ENCODE data around the gene FHL1.

Gene FHL1

DNA sequence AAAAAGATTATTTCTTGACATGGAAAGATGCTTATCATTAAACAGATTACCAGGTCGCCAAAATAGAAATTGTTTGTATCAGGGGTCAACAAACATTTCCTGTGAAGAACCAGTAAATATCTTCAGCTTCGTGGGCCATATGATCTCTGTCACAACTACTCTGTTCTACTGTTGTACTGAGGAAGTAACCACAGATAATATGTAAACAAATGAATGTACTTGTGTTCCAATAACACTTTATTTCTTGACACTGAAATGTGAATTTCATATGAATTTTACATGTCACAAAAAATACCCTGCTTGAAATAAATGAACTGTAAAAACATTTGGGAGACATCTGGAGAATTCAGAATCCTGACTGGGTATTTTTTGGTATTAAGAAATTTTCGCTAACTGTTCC, 4.7 kb upstream of the FHL1 start:
- ChIA-PET POLR2A (no interaction called here), CTCF (interaction anchor here (1.2 kb wide), 1 partner anchor 20 kb away, joined by 3 read pairs; no protein-coding TSS in a partner anchor)
- DNase-seq (ENCODE audit: low read depth, low spot score), result no peak

DNA sequence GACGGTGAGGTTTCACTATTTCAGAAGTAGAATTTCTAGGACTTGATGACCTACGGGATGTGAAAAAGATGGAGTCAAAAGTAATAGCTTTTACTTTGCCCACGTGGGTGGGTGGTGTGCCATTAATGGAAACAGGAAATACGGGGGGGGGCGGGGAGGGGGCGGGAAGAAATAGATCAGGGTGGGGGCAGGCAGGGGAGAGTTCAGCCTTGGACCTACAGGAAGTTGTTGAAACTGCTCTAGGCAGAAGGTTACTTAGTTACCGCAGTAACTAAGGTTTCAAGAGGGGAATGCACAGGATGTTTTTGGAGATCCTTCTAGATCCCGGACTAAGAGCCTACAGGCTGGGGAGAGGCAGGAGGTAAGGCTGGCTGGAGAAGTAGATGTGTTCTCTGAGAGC, 3.6 kb upstream of the FHL1 start:
- TF ChIP-seq, protein P1, sequence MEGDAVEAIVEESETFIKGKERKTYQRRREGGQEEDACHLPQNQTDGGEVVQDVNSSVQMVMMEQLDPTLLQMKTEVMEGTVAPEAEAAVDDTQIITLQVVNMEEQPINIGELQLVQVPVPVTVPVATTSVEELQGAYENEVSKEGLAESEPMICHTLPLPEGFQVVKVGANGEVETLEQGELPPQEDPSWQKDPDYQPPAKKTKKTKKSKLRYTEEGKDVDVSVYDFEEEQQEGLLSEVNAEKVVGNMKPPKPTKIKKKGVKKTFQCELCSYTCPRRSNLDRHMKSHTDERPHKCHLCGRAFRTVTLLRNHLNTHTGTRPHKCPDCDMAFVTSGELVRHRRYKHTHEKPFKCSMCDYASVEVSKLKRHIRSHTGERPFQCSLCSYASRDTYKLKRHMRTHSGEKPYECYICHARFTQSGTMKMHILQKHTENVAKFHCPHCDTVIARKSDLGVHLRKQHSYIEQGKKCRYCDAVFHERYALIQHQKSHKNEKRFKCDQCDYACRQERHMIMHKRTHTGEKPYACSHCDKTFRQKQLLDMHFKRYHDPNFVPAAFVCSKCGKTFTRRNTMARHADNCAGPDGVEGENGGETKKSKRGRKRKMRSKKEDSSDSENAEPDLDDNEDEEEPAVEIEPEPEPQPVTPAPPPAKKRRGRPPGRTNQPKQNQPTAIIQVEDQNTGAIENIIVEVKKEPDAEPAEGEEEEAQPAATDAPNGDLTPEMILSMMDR (IDR thresholded peaks at IDR 0.05; ENCODE audit: insufficient read depth, low read length, missing control alignments), result no peak
- H3K4me3 ChIP-seq (ENCODE audit: low read depth, low read length), result no peak overlapping the region
- DNase-seq (ENCODE audit: low read depth, low spot score), result no peak
- POLR2A ChIA-PET, result no interaction called here
- CTCF ChIA-PET, result interaction anchor here (0.8 kb wide), 1 partner anchor 115 kb away, joined by 3 read pairs; no protein-coding TSS in a partner anchor

More for the DNA sequence above, 4.7 kb upstream of the FHL1 start:
- H3K4me3 ChIP-seq (ENCODE audit: low read depth, low read length), result no peak overlapping the region
- TF ChIP-seq, protein P1 (IDR thresholded peaks at IDR 0.05; ENCODE audit: insufficient read depth, low read length, missing control alignments), result no peak

DNA sequence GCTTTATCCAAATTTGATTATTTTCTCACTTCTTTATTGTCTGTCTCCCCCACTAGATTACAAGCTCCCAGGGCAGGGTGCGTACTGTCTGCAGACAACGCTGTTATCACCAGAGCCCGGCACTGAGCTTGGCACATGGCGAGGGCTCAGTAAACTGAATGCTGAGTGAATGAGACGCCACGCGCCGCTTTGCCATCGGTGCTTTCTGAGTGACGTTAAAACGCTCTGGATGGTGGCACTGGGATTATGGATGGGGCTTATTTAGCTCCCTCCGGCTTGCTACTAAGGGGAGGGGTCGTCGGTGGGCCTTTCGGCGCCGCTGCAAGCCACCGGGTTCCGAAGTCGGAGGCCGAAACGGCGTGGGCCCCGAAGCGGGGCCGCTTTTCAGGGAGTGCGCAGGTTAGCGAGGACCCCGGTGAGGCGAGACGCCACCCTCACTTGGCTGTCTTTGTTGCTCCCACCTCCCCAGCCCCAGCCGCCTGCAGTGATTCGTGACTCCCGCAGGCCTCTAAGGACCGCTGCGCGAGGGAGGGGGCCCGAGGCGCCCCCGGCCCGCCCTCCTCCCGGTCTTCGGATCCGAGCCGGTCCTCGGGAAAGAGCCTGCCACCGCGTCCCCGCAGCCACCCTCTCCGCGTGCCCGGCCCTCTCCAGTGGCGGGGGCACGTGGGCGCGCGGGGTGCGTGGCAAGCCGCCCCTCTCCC, 569 bp upstream of the FHL1 start:
- ChIA-PET CTCF (interaction anchor here (1.1 kb wide), 1 partner anchor 11 kb away, joined by 4 read pairs; no protein-coding TSS in a partner anchor), POLR2A (interaction anchor here (0.6 kb wide), 1 partner anchor 51 kb away, joined by 3 read pairs; no protein-coding TSS in a partner anchor)
- TF ChIP-seq, protein P1 (IDR thresholded peaks at IDR 0.05; ENCODE audit: insufficient read depth, low read length, missing control alignments), result no peak
- no peak for DNase-seq (ENCODE audit: low read depth, low spot score)
- peak overlapping the region; percentile 61 for H3K4me3 ChIP-seq (ENCODE audit: low read depth, low read length)

DNA sequence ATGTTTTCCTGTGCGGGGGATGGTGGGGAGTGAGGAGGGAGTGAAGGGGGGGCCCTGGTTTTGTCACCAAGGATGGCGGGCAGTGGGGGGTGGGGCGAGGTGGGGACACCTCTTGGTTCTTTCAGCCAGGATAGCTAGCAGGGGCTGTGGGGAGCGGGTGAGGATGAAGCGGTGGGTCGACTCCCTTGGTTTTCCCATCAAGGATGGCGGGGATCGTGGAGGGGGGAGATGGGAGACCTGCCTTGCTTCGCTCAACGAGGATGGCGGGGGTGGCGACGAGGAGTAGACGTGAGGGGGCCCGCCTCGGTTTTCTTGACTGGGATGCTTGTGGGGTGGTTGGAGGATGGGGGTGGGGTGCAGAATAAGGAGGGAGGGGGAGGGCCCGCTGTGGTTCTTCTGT, 643 bp downstream of the FHL1 start:
- POLR2A ChIA-PET, result no interaction called here
- H3K4me3 ChIP-seq (ENCODE audit: low read depth, low read length), result peak overlapping the region; percentile 61
- TF ChIP-seq, protein P1 (IDR thresholded peaks at IDR 0.05; ENCODE audit: insufficient read depth, low read length, missing control alignments), result no peak
- no peak for DNase-seq (ENCODE audit: low read depth, low spot score)
- CTCF ChIA-PET, result no interaction called here

DNA sequence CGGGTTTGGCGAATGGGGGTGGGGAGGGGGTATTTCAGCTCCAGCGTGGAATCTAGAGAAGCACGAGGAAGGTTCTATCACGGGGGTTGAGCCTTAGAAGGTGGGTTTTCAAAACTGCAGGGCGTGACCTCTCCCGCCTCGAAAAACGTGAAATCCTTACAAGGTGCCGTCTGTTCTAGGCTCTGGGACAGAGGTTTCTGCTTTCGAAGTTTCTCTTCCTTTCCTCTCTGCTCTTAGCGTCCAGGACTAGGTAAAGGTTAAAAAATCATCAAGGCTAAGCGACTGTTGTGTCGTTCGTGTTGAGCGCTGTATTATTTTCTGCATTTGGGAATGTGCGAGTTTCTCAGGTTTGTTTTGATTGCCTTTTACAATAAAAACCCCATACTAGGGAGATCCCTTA, 1.1 kb downstream of the FHL1 start:
- ChIA-PET CTCF (no interaction called here), POLR2A (no interaction called here)
- TF ChIP-seq, protein P1 (IDR thresholded peaks at IDR 0.05; ENCODE audit: insufficient read depth, low read length, missing control alignments), result no peak
- DNase-seq (ENCODE audit: low read depth, low spot score), result no peak
- H3K4me3 ChIP-seq (ENCODE audit: low read depth, low read length), result peak overlapping the region; percentile 61

DNA sequence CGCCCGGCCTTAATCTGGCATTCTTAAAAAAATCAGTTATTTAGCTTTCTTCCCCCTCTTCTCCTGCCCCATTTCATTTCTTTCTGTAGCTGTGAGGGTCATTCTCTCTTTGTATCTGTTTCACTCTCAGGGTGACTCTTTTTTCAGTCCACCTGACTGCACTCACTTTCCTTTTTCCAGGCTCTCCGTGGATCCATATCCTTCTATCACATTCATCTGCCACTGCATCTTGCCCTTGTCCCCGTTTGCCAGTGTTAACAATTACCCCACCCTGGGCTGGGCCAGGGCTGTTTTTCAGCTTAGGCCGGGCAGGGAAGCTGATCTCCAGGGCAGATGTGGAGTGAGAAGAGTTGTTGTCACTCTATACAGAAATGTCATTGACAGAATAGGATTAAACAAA, 7.7 kb downstream of the FHL1 start:
- ChIA-PET POLR2A (no interaction called here), CTCF (interaction anchor here (1.6 to 2.6 kb wide), 2 partner anchors 11 to 126 kb away, joined by 4 to 12 read pairs; no protein-coding TSS in a partner anchor)
- TF ChIP-seq, protein P1 (IDR thresholded peaks at IDR 0.05; ENCODE audit: insufficient read depth, low read length, missing control alignments), result no peak
- no peak overlapping the region for H3K4me3 ChIP-seq (ENCODE audit: low read depth, low read length)
- no peak for DNase-seq (ENCODE audit: low read depth, low spot score)

Data from AG04449 (cell line).